T-helper 1 cell (primary cell): ENCODE measurements around the gene AFF3.
"Not testable (repeated sequence)": the region's sequence is repeated elsewhere in the genome, so short reads cannot be mapped to it uniquely, and the experiment has no call there.

Source experiments
- DNase-seq, 5 donors: peaks; one replicate each; pipeline ENCODE4 v3.0.0-alpha.2; 2012 to 2020

Gene AFF3

GRCh38 chr2:99689145-99689742, 453.1 kb downstream of the AFF3 start:
- DNase-seq = no peak

DNA sequence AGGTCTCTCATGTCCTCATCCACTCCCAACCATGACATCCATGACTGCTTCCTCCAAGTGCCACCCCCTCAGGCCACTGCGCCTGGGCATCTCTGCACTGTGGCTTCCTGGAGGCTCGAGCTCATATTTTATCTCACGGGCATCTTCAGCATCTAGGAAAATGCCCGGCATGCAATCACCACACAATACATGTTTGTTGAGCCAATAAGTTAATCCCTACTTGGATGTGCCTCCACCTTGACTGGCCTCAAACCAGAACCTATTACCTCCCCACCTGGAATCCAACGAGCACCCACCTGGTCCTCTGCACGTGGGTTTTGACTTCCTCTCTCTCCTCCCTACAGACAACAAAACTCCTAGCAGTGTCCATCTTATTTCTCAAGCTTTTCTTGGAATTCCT, 453.7 kb downstream of the AFF3 start:
- no peak for DNase-seq

DNA sequence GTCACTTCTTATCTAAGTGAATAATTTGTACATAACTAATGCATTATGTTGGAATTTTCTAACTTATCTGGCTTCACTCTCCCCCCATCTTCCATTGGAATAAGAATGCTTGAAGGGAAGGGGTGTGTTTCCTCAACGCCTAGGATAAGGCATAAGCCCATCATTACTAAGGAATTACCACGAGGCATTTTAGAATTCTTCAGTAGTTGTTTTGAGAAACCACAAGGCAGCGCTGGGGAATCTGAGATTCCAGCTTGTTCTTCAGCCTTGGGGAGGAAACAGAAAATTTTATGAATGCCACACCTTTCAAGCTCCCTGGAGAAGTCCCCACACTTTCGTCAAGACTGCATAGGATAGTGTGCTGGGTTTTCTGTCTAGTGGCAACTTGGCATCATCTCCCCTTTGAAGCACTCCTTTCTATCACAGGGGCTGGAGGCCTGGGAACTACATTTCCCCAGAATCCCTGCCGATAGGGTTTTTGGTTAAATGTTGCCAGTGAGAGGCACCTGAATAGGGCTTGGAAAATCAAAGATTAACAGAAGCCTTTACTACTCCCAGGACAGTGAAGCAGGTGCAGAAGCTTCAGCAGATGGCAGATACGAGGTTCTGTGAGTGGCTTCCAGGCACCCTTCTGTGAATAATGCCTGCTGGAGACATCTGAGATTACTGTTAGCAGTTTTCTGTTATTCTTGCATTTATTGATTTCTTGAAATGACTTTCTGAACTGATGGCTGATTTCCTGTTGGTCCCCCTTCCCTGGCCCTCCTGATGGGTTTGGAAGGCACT, 459.9 kb downstream of the AFF3 start:
- no peak for DNase-seq

GRCh38 chr2:99680946-99681345, 461.4 kb downstream of the AFF3 start:
- no peak for DNase-seq

DNA sequence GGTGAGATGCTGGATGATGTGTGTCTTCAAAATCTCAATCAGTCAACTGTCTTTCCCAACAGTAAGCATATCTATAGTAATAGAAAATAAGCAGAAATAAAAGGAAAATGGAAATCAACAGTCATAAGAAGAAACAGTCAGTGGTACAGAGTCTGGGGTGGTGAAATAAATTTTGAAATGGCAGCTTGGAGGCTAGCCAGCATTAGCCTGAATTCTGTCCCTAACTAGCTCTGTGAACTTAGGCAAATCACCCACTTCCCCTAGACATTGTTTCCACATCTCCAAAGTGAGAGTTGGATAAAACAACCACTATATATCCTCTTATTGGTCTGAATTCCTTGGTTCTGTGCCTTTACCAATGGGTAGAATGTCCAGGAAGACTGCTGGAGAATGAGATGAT, 462.9 kb downstream of the AFF3 start:
- DNase-seq = no peak

DNA sequence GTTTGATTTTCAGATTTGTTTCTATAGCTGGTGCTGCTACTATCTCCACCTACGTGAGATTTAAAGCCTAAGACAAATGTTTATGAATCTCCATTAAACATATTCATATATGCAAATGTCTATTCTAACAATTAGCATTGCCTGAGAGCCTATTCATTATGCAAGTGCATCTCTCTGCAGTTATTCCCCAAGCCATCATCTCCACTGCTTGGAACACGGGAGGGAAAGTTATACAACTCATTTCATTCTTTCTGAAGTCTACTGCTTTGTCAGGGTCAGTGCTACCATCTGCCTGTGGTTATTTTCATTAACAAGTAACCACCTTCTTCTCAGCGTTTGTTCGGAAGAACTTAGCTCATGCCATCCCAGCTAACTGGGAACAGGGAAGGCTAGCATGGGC, 463.8 kb downstream of the AFF3 start:
- no peak for DNase-seq

DNA sequence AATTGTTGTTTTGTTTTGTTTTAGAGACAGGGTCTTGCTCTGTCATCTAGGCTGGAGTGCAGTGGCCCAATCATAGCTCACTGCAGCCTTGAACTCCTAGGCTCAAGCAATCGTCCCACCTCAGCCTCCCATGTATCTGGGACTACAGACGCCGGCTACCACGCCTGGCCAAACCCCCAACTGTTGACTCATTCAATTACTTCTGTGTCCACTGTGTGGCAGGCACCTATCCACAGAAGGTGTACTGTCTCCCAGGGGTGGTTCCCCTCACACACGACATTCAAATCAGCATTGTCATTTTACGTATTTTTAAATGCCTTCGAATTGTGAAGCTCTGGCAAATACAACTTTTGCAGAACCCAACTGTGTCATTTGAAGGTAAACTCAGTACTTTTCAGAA, 464.6 kb downstream of the AFF3 start:
- no peak for DNase-seq

- no peak for DNase-seq
Measured at GRCh38 chr2:99675130-99675661, 467.2 kb downstream of the AFF3 start.

DNA sequence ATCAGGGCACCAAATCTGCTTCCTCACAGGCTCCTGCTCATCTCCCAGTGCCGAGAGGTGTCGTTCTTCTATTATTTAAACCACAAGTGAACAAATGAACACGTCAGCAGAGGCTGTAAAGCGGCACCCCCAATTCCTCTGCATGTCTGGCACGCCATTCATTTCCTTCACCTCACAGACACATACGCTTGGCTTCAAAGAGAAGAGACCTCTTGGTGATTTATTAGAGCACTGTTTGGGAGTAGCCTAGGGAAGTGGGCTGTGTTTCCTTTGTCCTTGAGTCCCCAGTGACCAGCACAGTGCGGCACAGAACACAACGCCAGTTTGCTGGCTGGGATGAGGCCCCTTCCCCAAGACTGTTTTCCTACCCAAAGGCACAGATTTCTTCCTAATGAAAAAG, 468.3 kb downstream of the AFF3 start:
- no peak for DNase-seq

DNA sequence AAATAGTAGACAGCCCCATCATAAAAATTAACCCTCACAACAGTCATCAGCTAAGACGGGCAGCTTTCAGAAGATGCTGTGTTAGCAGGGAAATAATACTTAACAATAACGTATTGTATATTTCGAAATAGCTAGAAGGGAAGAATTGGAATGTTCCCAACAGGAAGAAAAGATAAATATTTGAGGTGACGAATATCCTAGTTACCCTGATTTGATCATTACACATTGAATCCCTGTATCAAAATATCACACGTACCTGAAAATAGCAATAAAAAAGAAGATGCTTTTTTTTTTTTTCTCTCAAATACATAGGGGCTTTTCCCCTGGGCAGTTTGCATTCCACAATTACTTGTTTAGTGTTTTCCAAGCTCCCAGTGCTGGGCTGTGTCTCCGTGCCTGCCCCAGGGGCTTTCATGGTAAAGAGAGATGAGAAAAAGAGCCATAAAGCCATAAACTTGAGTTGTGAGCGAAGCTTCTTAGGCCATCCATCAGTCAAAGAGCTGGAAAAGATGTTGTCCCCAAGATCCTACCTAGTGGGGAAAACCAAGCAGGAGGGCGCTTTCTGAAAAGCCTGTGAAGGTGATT, 469.5 kb downstream of the AFF3 start:
- no peak for DNase-seq

DNA sequence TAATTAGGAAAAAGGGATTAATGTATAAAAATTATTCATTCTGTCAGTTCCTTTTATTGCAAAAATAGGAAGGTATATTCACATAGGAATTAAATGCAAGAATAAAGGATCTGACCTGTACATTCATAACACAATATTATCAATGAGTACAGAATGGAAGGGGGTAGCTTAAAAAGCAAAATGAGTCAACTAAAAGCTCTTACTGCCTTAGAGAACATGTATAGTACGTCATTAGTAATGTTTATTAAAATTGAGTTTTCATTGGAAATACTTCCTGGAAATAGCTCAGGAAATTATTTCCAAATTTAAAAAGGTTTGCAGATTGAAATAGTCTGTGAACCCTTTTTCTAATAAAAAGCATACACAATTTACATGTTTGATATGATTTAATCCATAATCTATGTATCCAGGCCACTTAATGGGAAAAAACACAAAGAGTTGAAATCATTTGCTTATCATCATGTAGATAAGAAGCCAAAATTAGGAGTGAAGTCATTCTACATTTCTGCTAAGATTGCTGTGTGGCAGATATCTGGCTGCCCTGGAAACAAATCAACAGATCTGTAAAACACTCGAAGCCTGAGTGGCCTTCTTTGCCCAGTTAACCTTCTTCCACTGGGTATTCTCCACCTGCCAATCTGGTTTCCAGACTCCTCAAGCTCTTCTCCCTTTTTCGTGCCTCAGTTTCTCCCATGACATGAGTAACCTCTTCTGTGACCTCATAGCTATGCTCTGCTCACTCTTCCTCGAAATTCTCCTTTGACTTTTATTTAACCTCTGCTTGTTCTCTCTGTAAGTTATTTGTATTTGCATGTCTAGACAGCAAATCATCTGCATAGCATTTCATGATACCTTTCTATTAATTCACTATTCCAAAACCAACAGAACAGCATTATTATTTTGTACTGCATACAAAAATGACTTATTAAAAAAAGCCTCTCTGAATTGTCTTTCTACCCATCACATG, 471.3 kb downstream of the AFF3 start:
- no peak for DNase-seq

- DNase-seq = no peak
Measured at GRCh38 chr2:99666256-99666655, 476.1 kb downstream of the AFF3 start.

DNA sequence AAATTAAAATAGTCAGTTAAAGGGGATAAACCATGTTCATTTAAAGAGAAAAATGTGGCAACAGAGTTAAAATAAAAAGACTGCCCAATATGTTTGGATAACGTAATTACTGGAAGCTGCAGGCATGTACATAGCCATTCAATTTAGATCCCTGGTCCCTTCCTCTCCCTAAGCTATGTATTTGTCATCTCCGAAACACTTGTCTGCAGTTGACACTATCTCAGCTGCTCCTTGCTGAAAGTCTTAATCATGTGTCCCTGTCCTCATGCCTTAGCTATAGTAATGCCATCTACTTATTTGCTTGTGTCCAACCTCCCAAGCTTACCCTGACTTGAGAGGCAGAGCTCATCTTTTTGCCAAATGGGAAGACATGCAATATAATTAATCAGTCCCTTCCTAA, 478.7 kb downstream of the AFF3 start:
- DNase-seq = no peak

- DNase-seq = no peak
Measured at GRCh38 chr2:99662761-99663341, 479.5 kb downstream of the AFF3 start.

DNA sequence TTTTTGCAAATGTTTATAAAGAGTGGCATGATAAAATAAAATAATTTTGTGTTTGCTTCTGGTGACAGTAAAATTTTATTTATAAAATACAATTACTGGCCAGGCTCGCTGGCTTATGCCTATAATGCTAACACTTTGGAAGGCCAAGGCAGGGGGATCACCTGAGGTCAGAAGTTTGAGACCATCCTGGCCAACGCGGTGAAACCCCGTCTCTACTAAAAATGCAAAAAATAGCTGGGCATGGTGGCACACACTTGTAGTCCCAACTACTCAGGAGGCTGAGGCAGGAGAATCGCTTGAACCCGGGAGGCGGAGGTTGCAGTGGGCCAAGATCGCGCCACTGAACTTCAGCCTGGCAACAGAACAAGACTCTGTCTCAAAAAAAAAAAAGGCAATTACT, 480.6 kb downstream of the AFF3 start:
- not testable (repeated sequence) for DNase-seq

- no peak for DNase-seq
Measured at GRCh38 chr2:99660616-99661406, 481.6 kb downstream of the AFF3 start.

DNA sequence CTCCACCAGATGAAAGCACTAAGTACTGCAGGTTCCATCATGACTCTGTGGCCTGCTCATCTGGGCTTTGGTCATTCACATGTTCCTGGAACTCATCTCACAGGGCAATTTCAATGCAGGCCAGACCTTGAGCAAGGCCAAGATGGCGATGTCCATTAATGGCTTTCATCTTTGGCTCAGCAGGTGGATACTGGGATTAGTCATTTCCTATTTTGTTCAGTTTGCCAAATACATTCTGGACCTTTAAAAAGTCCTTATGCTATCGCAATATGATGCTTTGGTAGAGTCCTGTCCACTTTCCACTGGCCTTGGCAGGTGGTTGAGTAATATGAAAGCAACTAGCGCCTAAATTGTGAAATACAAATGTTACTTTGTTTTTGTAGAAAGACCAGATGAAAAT, 482.5 kb downstream of the AFF3 start:
- DNase-seq = no peak

- DNase-seq = no peak
Measured at GRCh38 chr2:99657691-99658258, 484.6 kb downstream of the AFF3 start.

GRCh38 chr2:99656994-99657393, 485.4 kb downstream of the AFF3 start:
- no peak for DNase-seq

- no peak for DNase-seq
Measured at GRCh38 chr2:99653433-99653832, 489.0 kb downstream of the AFF3 start.

DNA sequence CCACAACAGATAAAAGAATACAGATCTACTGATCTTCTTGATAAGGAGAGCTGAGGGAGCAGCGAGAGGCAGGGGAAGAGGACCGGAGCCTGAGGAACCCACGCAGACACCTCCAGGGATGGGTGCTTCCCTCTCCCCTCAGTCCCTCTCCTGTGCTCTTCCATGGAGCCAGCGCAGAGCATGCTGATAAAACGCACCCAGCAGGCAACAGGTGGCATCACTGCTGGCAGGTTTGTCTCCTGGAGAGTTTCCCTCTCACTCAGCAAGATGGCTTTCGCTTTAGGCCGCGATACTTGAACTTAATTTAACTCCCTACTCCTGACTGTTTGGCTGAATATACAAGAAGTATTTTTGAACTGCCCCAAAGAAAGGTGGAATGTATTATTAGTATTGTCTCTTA, 489.5 kb downstream of the AFF3 start:
- DNase-seq = no peak
